RWPE2 (cell line): ENCODE data around the gene SRRM2.

ENCODE experiments used
- ATAC-seq: fragments of 200-7000 bp; cut with Tn5 transposase; 3 replicates; pipeline ENCODE4 v1.9.1; 2021; ENCODE audit warnings: low read depth
- DNase-seq: peaks from one replicate; pipeline ENCODE4 v3.0.0-alpha.2; 2020; ENCODE audit warnings: low spot score
- H3K27ac ChIP-seq: fragments of 450-650 bp; 2 replicates; pipeline ENCODE4 v1.5.1; 2017; ENCODE audit warnings: mild to moderate bottlenecking; ENCODE audit not compliant: poor library complexity, severe bottlenecking
- H3K27me3 ChIP-seq: fragments of 250-450 bp; sonication (Bioruptor Pico); 2 replicates; pipeline ENCODE4 v1.5.1; 2021; ENCODE audit warnings: mild to moderate bottlenecking, moderate library complexity; ENCODE audit not compliant: insufficient read depth, poor library complexity, severe bottlenecking
- H3K36me3 ChIP-seq: fragments of 250-450 bp; sonication (Bioruptor Pico); 2 replicates; pipeline ENCODE4 v1.5.1; 2020; ENCODE audit warnings: low read depth, mild to moderate bottlenecking, moderate library complexity
- H3K4me1 ChIP-seq: fragments of 250-450 bp; sonication (Bioruptor Pico); 2 replicates; pipeline ENCODE4 v1.5.1; 2021; ENCODE audit warnings: mild to moderate bottlenecking, moderate library complexity; ENCODE audit not compliant: insufficient read depth, poor library complexity, severe bottlenecking
- H3K4me3 ChIP-seq: fragments of 250-450 bp; sonication (Bioruptor Pico); 2 replicates; pipeline ENCODE4 v1.5.1; 2021; ENCODE audit warnings: mild to moderate bottlenecking, moderate library complexity; ENCODE audit not compliant: severe bottlenecking
- H3K9me3 ChIP-seq: fragments of 250-450 bp; sonication (Bioruptor Pico); 2 replicates; pipeline ENCODE4 v1.5.1; 2021; ENCODE audit warnings: mild to moderate bottlenecking, moderate library complexity; ENCODE audit not compliant: severe bottlenecking
- TF ChIP-seq, protein P1 (sequence below): fragments of 450-650 bp; IDR thresholded peaks from one replicate; pipeline ENCODE4 v1.5.1; 2017; ENCODE audit warnings: mild to moderate bottlenecking, moderate library complexity; ENCODE audit not compliant: poor library complexity, severe bottlenecking

SRRM2 gene

DNA sequence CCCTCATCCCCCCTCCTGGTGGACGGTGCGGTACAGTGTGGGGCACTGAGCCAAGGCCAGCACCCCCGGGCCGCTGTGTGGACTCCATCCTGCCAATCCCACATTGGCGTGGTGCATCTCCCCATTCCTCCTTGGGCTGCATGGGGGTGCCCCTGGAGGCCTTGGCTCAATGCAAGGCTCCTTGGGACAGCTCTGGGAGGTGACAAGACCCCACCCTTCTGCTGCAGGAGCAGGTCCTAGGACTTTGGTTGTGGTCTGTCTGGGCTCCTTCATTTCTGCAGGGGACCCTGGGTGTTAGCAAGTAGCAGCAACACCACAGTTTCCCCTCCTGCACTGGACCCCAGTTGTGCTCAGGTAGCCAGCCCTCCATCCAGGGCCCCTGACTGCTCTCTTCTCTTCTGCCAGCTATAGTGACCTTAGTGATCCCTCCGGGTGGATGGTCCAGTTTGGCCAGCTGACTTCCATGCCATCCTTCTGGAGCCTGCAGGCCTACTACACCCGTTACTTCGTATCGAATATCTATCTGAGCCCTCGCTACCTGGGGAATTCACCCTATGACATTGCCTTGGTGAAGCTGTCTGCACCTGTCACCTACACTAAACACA lies 65.9 kb downstream of the SRRM2 start:
- TF ChIP-seq, protein P1, sequence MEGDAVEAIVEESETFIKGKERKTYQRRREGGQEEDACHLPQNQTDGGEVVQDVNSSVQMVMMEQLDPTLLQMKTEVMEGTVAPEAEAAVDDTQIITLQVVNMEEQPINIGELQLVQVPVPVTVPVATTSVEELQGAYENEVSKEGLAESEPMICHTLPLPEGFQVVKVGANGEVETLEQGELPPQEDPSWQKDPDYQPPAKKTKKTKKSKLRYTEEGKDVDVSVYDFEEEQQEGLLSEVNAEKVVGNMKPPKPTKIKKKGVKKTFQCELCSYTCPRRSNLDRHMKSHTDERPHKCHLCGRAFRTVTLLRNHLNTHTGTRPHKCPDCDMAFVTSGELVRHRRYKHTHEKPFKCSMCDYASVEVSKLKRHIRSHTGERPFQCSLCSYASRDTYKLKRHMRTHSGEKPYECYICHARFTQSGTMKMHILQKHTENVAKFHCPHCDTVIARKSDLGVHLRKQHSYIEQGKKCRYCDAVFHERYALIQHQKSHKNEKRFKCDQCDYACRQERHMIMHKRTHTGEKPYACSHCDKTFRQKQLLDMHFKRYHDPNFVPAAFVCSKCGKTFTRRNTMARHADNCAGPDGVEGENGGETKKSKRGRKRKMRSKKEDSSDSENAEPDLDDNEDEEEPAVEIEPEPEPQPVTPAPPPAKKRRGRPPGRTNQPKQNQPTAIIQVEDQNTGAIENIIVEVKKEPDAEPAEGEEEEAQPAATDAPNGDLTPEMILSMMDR = no peak
- H3K9me3 ChIP-seq = no peaks in the 10 kb centered on the region
- no peaks in the 10 kb centered on the region for H3K4me1 ChIP-seq
- no peaks in the 10 kb centered on the region for H3K27me3 ChIP-seq
- ATAC-seq = no peak
- peak; percentile 42 for DNase-seq
- H3K4me3 ChIP-seq = no peak overlapping the region
- no peaks in the 10 kb centered on the region for H3K36me3 ChIP-seq
- H3K27ac ChIP-seq = no peak overlapping the region

DNA sequence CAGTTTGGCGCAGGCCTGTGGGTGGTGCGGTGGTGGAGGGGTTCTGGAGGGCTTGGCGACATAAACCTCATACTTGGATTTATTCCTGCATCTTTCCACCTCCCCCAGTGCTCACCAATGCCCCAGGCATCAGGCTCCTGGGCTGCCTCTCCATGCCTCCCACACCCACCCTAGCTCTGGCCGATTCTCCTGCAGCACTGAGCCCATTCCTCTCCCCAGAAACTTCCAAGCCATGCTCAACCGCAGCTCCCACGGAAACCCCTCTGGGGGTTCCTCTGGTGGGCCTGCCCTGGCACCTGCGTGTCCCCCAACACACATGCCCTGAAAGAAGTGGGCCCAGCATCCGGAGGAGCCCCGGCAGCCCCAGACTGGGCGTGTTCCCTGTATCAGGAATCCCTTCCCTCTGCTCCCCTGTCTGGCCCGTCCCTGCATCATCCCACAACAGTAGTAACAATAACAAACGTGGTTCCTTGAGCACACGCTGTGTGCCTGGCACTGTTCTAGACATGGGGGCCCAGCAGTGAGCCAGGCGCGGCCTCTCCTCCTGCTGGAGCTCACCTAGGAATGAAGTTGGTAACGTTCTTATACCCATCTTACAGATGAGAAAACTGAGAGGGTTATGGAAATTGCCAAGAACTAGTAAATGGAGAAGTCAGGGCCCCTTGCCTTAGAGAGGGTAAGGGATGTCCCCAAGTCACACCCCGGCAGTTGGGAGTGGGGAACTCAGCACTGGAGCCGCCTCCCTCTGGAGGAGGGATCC lies 66.9 kb downstream of the SRRM2 start:
- H3K27me3 ChIP-seq = no peaks in the 10 kb centered on the region

GRCh38 chr16:2819939-2820835 lies 67.7 kb downstream of the SRRM2 start:
- Histone ChIP-seq H3K27me3 (no peaks in the 10 kb centered on the region), H3K36me3 (no peaks in the 10 kb centered on the region), H3K4me3 (no peak overlapping the region), H3K9me3 (no peaks in the 10 kb centered on the region), H3K27ac (no peak overlapping the region), H3K4me1 (no peaks in the 10 kb centered on the region)
- DNase-seq (peak; percentile 38), ATAC-seq (no peak)
- TF ChIP-seq, protein P1 = no peak

More for the DNA sequence above, 66.9 kb downstream of the SRRM2 start:
- DNase-seq (peak; percentile 32), ATAC-seq (no peak)
- H3K9me3 ChIP-seq = no peaks in the 10 kb centered on the region
- no peak overlapping the region for H3K27ac ChIP-seq
- no peaks in the 10 kb centered on the region for H3K36me3 ChIP-seq
- TF ChIP-seq, protein P1 = no peak
- H3K4me1 ChIP-seq = no peaks in the 10 kb centered on the region
- H3K4me3 ChIP-seq = no peak overlapping the region
